Measurements from ENCODE around the gene C19orf18. TPM values are rescaled to one million over a fixed set of nuclear protein-coding genes. Genes with fewer than 3 reads are reported as not detected.
A peak's percentile ranks its signal among the peaks of the same experiment; 100 is the strongest.

C19orf18 gene
- total and polyA plus RNA-seq, 3 donors from 2014 or later, result 3.5 to 9.8 (median 8.7) TPM

DNA sequence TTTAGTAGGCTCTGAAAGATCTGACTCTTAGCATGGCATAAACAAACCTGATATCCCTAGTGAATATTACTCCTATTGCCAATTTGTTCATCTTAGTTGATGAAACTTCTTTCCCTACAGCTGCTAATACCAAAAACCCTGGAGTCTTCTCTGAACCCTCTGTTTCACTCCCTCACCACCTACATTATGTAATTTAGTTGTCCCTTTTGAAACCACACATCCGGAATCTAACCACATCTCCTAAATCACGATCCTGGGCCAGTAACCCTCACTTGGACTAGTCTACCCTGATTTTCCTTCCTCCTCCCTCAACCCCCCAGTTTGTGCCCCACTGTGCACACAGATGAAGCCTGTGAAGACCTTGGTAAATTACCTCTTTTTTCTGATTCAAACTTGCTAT, 28.0 kb downstream of the C19orf18 start:
- Histone ChIP-seq H3K27ac (no peak overlapping the region), H3K36me3 (ENCODE audit: low read depth, missing control alignments) (no peaks in the 10 kb centered on the region), H3K27me3 (no peaks in the 10 kb centered on the region), H3K4me1 (peaks cover 12% of the 10 kb centered on the region), H3K4me3 (peak overlapping the region in 1 of 2 donors; percentile 95), H3K9me3 (no peaks in the 10 kb centered on the region)
- TF ChIP-seq, protein P1, sequence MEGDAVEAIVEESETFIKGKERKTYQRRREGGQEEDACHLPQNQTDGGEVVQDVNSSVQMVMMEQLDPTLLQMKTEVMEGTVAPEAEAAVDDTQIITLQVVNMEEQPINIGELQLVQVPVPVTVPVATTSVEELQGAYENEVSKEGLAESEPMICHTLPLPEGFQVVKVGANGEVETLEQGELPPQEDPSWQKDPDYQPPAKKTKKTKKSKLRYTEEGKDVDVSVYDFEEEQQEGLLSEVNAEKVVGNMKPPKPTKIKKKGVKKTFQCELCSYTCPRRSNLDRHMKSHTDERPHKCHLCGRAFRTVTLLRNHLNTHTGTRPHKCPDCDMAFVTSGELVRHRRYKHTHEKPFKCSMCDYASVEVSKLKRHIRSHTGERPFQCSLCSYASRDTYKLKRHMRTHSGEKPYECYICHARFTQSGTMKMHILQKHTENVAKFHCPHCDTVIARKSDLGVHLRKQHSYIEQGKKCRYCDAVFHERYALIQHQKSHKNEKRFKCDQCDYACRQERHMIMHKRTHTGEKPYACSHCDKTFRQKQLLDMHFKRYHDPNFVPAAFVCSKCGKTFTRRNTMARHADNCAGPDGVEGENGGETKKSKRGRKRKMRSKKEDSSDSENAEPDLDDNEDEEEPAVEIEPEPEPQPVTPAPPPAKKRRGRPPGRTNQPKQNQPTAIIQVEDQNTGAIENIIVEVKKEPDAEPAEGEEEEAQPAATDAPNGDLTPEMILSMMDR (IDR thresholded peaks at IDR 0.05), result no peak
- no peak for TF ChIP-seq POLR2A (IDR thresholded peaks at IDR 0.05)
- DNase-seq, result no peak
- intact Hi-C loops (cut with DNase I; ENCODE audit: low total_unique reads), result no loop called here
- WGBS, 2 donors, result 50% methylated on average over 2 of the region's 2 CpGs

DNA sequence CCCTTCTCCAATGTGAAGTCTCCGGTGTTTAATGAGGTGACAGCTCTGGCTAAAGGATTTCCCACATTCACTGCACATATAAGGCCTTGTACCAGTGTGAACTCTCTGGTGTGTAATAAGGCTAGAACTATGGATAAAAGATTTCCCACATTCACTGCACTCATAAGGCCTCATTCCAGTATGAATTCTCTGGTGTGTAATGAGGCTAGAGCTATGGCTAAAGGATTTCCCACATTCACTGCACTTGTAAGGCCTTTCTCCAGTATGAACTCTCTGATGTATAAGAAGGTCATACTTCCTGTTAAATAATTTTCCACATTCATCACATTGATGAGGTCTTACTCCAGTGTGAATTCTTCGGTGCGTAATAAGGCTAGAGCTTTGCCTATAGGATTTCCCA, 32.7 kb downstream of the C19orf18 start:
- intact Hi-C loops (cut with DNase I; ENCODE audit: low total_unique reads), result no loop called here
- no peaks in the 10 kb centered on the region for H3K36me3 ChIP-seq (ENCODE audit: low read depth, missing control alignments)
- no peaks in the 10 kb centered on the region for H3K9me3 ChIP-seq
- no peak for DNase-seq
- H3K27ac ChIP-seq, result no peak overlapping the region
- TF ChIP-seq, protein P1 (IDR thresholded peaks at IDR 0.05), result no peak
- no peak for TF ChIP-seq POLR2A (IDR thresholded peaks at IDR 0.05)
- no peaks in the 10 kb centered on the region for H3K27me3 ChIP-seq
- H3K4me3 ChIP-seq, result no peak overlapping the region
- 97 to 100% methylated on average over 3 of the region's 3 CpGs for WGBS, 2 donors
- H3K4me1 ChIP-seq, result peaks cover 6% of the 10 kb centered on the region

DNA sequence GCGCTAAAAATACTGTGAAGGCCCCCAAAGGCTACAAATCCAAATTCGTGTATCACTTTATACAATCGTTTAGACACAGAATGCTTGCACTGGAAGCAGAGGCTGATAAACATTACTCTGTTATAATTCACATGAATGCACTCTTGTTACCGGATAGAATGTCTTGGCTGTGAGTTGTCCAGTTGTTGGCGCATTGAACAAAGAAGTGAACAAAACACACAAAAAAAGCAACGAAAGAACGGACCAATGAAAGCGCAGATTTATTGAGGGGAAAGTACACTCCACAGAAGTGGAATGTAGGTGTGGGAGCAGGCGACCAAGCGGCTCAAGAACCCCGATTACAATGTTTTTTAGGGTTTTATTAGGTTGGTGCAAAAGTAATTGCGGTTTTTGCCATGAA, 38.6 kb downstream of the C19orf18 start:
- Histone ChIP-seq H3K4me1 (no peaks in the 10 kb centered on the region), H3K27ac (no peak overlapping the region), H3K36me3 (ENCODE audit: low read depth, missing control alignments) (no peaks in the 10 kb centered on the region), H3K27me3 (no peaks in the 10 kb centered on the region), H3K9me3 (no peaks in the 10 kb centered on the region), H3K4me3 (peak overlapping the region; percentile 71 to 88)
- intact Hi-C loops (cut with DNase I; ENCODE audit: low total_unique reads), result no loop called here
- 63 to 64% methylated on average over 12 of the region's 12 CpGs for WGBS, 2 donors
- TF ChIP-seq, protein P1 (IDR thresholded peaks at IDR 0.05), result no peak
- TF ChIP-seq POLR2A (IDR thresholded peaks at IDR 0.05), result no peak
- no peak for DNase-seq

DNA sequence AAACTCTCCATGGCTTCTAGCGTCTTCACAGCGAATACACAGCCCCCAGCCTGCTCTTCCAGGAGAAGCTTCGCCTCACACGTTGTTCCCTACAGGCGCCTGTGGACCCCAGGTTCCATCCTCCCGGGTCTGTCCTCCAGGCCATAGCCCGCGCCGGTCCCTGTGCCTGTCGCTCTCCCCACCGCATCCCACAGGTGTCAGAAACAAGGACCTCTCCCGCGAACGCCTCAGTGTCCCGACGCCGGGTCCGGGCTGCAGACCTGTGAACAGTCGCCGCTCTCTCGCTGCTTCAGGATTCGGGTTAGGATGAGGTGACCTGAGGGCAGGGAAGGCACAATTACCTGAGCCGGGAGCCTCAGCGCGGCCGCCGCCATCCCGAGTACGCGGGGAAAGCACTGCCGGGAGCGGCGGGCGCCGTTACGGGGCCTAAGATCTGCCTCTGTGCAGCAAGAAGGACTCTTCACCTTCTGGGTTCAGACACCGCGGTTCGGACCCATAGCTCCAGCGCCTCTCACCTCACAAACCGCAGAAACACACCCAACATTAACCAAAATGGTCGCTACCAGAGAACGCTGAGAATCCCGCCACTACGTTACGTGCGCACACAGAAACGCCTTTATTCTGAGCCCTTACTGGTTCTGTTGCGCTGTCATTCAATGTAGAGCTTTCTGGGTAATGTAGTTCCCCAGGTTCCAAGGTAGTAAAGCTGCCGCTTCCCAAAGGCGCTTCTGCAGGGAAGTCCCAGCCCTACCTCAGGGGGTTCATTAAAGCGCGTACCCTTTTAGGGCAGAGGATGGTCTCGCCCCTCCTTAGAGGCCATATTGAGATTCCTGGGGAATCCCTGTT, 39.3 kb downstream of the C19orf18 start, which contains the start of gene ZNF418:
TSS of gene ZNF418 (minus strand) at position 583 of the 846 bp plus-strand sequence. CDS start 1,580 bp downstream, outside the sequence.
- Histone ChIP-seq H3K4me1 (no peaks in the 10 kb centered on the region), H3K4me3 (peak within 1 kb of the TSS; percentile 71 to 88), H3K27me3 (no peaks in the 10 kb centered on the region), H3K27ac (peak within 1 kb of the TSS; percentile 80 to 81), H3K9me3 (no peaks in the 10 kb centered on the region), H3K36me3 (ENCODE audit: low read depth, missing control alignments) (no peaks in the 10 kb centered on the region)
- WGBS, 2 donors, result 3 to 4% methylated on average over 40 to 45 of the region's 54 CpGs
- TF ChIP-seq POLR2A (IDR thresholded peaks at IDR 0.05), result no peak
- TF ChIP-seq, protein P1 (IDR thresholded peaks at IDR 0.05), result no peak
- peak; percentile 91 for DNase-seq
- intact Hi-C loops (cut with DNase I; ENCODE audit: low total_unique reads), result no loop called here
